Measurements from ENCODE around the gene CCSER1. TPM values are rescaled to one million over a fixed set of nuclear protein-coding genes. Genes with fewer than 3 reads are reported as not detected.

The CCSER1 gene
- polyA plus RNA-seq, 1 donor from 2014 or later = 20.8 TPM

DNA sequence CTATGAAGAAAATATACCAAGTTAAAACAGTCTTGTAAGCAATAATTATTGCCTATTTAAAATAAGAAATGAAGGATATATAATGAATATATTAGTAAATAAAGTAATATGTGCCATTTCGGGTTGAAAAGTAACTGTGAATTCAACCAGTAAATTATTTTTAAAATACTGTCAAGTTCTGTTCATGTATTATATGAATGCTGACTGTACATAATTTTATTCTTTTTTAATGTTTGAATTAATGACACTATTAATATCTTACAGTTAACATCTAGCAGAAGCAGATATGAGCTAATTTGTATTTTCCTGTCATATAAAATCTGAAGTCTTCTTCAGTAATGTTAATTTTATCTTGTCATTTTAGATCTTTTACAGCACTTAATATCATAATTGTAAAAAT is 632.9 kb downstream of the CCSER1 start:
- Histone ChIP-seq H3K9ac (ENCODE audit: low read length) (no peak overlapping the region), H3K27me3 (ENCODE audit: insufficient read depth, low read depth, low read length) (no peaks in the 10 kb centered on the region), H2AFZ (ENCODE audit: low read depth, low read length) (no peak overlapping the region), H3K9me2 (ENCODE audit: insufficient read depth, low read length) (no peaks in the 10 kb centered on the region), H3F3A (ENCODE audit: insufficient read depth, low read length, poor library complexity, severe bottlenecking) (no peaks in the 10 kb centered on the region), H3K9me3 (ENCODE audit: low read length) (no peaks in the 10 kb centered on the region), H3K4me3 (ENCODE audit: low read length) (no peak overlapping the region), H3K36me3 (ENCODE audit: insufficient read depth, low read length) (no peaks in the 10 kb centered on the region), H3K4me2 (ENCODE audit: low read length) (no peak overlapping the region), H4K20me1 (ENCODE audit: insufficient read depth) (no peaks in the 10 kb centered on the region), H3K79me2 (replicated peaks; ENCODE audit: insufficient read depth, low read length) (no peaks in the 10 kb centered on the region), H3K27ac (ENCODE audit: low read length) (no peak overlapping the region)
- TF ChIP-seq SMC3 (conservative IDR thresholded peaks at IDR 0.05; ENCODE audit: poor library complexity) = no peak
- no peak for TF ChIP-seq EZH2 (IDR thresholded peaks at IDR 0.05; ENCODE audit: borderline replicate concordance, insufficient read depth, low read length, poor library complexity, severe bottlenecking)
- TF ChIP-seq, protein P1, sequence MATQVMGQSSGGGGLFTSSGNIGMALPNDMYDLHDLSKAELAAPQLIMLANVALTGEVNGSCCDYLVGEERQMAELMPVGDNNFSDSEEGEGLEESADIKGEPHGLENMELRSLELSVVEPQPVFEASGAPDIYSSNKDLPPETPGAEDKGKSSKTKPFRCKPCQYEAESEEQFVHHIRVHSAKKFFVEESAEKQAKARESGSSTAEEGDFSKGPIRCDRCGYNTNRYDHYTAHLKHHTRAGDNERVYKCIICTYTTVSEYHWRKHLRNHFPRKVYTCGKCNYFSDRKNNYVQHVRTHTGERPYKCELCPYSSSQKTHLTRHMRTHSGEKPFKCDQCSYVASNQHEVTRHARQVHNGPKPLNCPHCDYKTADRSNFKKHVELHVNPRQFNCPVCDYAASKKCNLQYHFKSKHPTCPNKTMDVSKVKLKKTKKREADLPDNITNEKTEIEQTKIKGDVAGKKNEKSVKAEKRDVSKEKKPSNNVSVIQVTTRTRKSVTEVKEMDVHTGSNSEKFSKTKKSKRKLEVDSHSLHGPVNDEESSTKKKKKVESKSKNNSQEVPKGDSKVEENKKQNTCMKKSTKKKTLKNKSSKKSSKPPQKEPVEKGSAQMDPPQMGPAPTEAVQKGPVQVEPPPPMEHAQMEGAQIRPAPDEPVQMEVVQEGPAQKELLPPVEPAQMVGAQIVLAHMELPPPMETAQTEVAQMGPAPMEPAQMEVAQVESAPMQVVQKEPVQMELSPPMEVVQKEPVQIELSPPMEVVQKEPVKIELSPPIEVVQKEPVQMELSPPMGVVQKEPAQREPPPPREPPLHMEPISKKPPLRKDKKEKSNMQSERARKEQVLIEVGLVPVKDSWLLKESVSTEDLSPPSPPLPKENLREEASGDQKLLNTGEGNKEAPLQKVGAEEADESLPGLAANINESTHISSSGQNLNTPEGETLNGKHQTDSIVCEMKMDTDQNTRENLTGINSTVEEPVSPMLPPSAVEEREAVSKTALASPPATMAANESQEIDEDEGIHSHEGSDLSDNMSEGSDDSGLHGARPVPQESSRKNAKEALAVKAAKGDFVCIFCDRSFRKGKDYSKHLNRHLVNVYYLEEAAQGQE (IDR thresholded peaks at IDR 0.05; ENCODE audit: borderline replicate concordance) = no peak
- TF ChIP-seq TAF1 (IDR thresholded peaks at IDR 0.05; ENCODE audit: low read depth) = no peak
- TF ChIP-seq, protein P2, sequence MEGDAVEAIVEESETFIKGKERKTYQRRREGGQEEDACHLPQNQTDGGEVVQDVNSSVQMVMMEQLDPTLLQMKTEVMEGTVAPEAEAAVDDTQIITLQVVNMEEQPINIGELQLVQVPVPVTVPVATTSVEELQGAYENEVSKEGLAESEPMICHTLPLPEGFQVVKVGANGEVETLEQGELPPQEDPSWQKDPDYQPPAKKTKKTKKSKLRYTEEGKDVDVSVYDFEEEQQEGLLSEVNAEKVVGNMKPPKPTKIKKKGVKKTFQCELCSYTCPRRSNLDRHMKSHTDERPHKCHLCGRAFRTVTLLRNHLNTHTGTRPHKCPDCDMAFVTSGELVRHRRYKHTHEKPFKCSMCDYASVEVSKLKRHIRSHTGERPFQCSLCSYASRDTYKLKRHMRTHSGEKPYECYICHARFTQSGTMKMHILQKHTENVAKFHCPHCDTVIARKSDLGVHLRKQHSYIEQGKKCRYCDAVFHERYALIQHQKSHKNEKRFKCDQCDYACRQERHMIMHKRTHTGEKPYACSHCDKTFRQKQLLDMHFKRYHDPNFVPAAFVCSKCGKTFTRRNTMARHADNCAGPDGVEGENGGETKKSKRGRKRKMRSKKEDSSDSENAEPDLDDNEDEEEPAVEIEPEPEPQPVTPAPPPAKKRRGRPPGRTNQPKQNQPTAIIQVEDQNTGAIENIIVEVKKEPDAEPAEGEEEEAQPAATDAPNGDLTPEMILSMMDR (IDR thresholded peaks at IDR 0.05; ENCODE audit: poor library complexity, severe bottlenecking) = no peak
- TF ChIP-seq EP300 (conservative IDR thresholded peaks at IDR 0.05; ENCODE audit: poor library complexity, severe bottlenecking) = no peak
- TF ChIP-seq POLR2AphosphoS5 (IDR thresholded peaks at IDR 0.05) = no peak
- TF ChIP-seq RAD21 (conservative IDR thresholded peaks at IDR 0.05) = no peak
- no peak for TF ChIP-seq MXI1 (conservative IDR thresholded peaks at IDR 0.05; ENCODE audit: poor library complexity, severe bottlenecking)

DNA sequence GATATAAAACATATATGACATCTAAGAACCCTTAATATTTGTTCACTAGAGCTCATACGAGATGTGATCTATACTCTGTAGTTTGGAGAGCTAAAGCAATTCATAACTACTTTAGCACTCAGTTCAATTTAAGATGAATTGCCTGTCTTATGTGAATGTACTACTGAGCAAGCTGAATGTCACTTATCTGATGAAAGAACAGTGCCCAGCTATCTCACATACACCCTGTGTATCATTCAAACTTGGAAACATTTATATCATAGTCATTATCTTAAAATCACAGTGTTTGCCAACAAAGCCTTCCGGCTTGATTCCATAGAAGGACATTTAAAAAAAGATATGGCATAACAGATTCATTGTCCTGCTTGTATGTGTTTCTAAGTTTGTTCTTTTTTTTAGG is 639.6 kb downstream of the CCSER1 start:
- no peaks in the 10 kb centered on the region for H3K36me3 ChIP-seq (ENCODE audit: insufficient read depth, low read length)
- no peaks in the 10 kb centered on the region for H3F3A ChIP-seq (ENCODE audit: insufficient read depth, low read length, poor library complexity, severe bottlenecking)
- H3K9ac ChIP-seq (ENCODE audit: low read length) = no peak overlapping the region
- no peak overlapping the region for H3K27ac ChIP-seq (ENCODE audit: low read length)
- no peaks in the 10 kb centered on the region for H4K20me1 ChIP-seq (ENCODE audit: insufficient read depth)
- TF ChIP-seq, protein P1 (IDR thresholded peaks at IDR 0.05; ENCODE audit: borderline replicate concordance) = no peak
- no peak for TF ChIP-seq EZH2 (IDR thresholded peaks at IDR 0.05; ENCODE audit: borderline replicate concordance, insufficient read depth, low read length, poor library complexity, severe bottlenecking)
- no peak for TF ChIP-seq TAF1 (IDR thresholded peaks at IDR 0.05; ENCODE audit: low read depth)
- TF ChIP-seq, protein P2 (IDR thresholded peaks at IDR 0.05; ENCODE audit: poor library complexity, severe bottlenecking) = no peak
- peak; percentile 70 for TF ChIP-seq POLR2AphosphoS5 (IDR thresholded peaks at IDR 0.05)
- no peak overlapping the region for H3K4me2 ChIP-seq (ENCODE audit: low read length)
- no peak overlapping the region for H2AFZ ChIP-seq (ENCODE audit: low read depth, low read length)
- H3K79me2 ChIP-seq (replicated peaks; ENCODE audit: insufficient read depth, low read length) = no peaks in the 10 kb centered on the region
- no peaks in the 10 kb centered on the region for H3K9me3 ChIP-seq (ENCODE audit: low read length)
- H3K27me3 ChIP-seq (ENCODE audit: insufficient read depth, low read depth, low read length) = no peaks in the 10 kb centered on the region
- H3K4me3 ChIP-seq (ENCODE audit: low read length) = no peak overlapping the region
- H3K9me2 ChIP-seq (ENCODE audit: insufficient read depth, low read length) = no peaks in the 10 kb centered on the region

Data from neural cell (in vitro differentiated cells).